K562 (cell line): ENCODE data around the gene GPHN. TPM values are rescaled to one million over a fixed set of nuclear protein-coding genes. Genes with fewer than 3 reads are reported as not detected.

Experiments used
- ATAC-seq: fragments of 200-7000 bp; cut with Tn5 transposase; 3 replicates; pipeline ENCODE4 v1.9.1; 2020; ENCODE audit warnings: moderate library complexity
- BruUV-seq: library from RNA; stranded (reverse); fragments of 400-500 nt; replicated peaks from 2 replicates; lab custom pipeline; 2021; lab: Mats Ljungman, UMichigan
- CTCF ChIA-PET: fragments of 300-600 bp; formaldehyde crosslinking; extraction: SDS; loops from one replicate; lab custom pipeline; 2021; ENCODE audit warnings: low intra/inter-chr PET ratio; lab: Yijun Ruan, JAX
- POLR2A ChIA-PET: fragments of 300-600, 350-650 bp; sonication (Branson Sonifier 250); formaldehyde crosslinking; extraction: SDS; loops from one replicate; lab custom pipeline; 2021; ENCODE audit warnings: antibody characterized with exemption, inconsistent platforms; lab: Yijun Ruan, JAX
- DNase-seq, 4 experiments: peaks; one replicate each; pipeline versions ENCODE4 v3.0.0 to v3.0.0-alpha.2; 2011 to 2018; ENCODE audit warnings: low spot score in 3 of 4, mixed read lengths in 3 of 4; ENCODE audit errors: extremely low read depth in 1 of 4
- FAIRE-seq: peaks from 2 replicates; lab custom pipeline; 2011; peaks lifted over from hg19 to GRCh38; lab: Jason Lieb, UNC
- H2AFZ ChIP-seq: 2 replicates; pipeline ENCODE4 v1.6.0; 2011; ENCODE audit warnings: low read depth, low read length, control low read depth, inconsistent platforms
- H3K27ac ChIP-seq: fragments of 200-600 bp; 3 replicates; pipeline ENCODE4 v1.8.0; 2011; ENCODE audit warnings: low read depth, mild to moderate bottlenecking, control low read depth, inconsistent platforms, low read length, moderate library complexity, mixed read lengths; ENCODE audit errors: extremely low read depth
- H3K27me3 ChIP-seq, 2 experiments: fragments of 300-600 bp in 1 of 2; 2 replicates in 1 of 2; 3 replicates in 1 of 2; pipeline versions ENCODE4 v1.6.0 to v1.8.0; 2011; ENCODE audit warnings: inconsistent platforms in 2 of 2, low read length in 2 of 2, mild to moderate bottlenecking in 1 of 2, mixed read lengths in 1 of 2, moderate library complexity in 1 of 2; ENCODE audit not compliant: control insufficient read depth in 2 of 2, insufficient read depth in 2 of 2
- H3K36me3 ChIP-seq: fragments of 300-600 bp; 3 replicates; pipeline ENCODE4 v1.8.0; 2011; ENCODE audit warnings: mild to moderate bottlenecking, low read length, inconsistent platforms; ENCODE audit not compliant: control insufficient read depth, insufficient read depth
- H3K4me1 ChIP-seq, 2 experiments: fragments of 200-600 bp in 1 of 2; replicated peaks in 1 of 2; 2 replicates in 1 of 2; 3 replicates in 1 of 2; pipeline versions ENCODE4 v1.5.1 to v1.8.0; 2011; ENCODE audit warnings: inconsistent platforms in 2 of 2, low read length in 2 of 2, mild to moderate bottlenecking in 1 of 2, mixed read lengths in 1 of 2, moderate library complexity in 1 of 2; ENCODE audit not compliant: control insufficient read depth in 2 of 2, insufficient read depth in 2 of 2
- H3K4me2 ChIP-seq: 2 replicates; pipeline ENCODE4 v1.6.1; 2011; ENCODE audit warnings: low read length, control low read depth, inconsistent platforms, mixed read lengths; ENCODE audit not compliant: insufficient read depth
- H3K4me3 ChIP-seq: fragments of 200-600 bp; sonication (generic), shearing (Covaris generic); 2 replicates; pipeline ENCODE4 v1.5.1; 2016; ENCODE audit warnings: control low read depth, inconsistent platforms
- H3K79me2 ChIP-seq: fragments of 200-600 bp; 3 replicates; pipeline ENCODE4 v1.8.0; 2011; ENCODE audit warnings: low read length, inconsistent platforms; ENCODE audit not compliant: control insufficient read depth, insufficient read depth
- H3K9ac ChIP-seq, 2 experiments: 2 replicates each; pipeline versions ENCODE4 v1.6.0 to v1.6.1; 2011; ENCODE audit warnings: low read depth in 2 of 2, low read length in 2 of 2, control low read depth in 1 of 2, inconsistent platforms in 1 of 2, mild to moderate bottlenecking in 1 of 2, mixed read lengths in 1 of 2; ENCODE audit not compliant: insufficient read depth in 1 of 2
- H3K9me1 ChIP-seq: one replicate; pipeline ENCODE4 v1.6.0; 2011; ENCODE audit warnings: inconsistent platforms, mild to moderate bottlenecking, low read length, moderate library complexity; ENCODE audit not compliant: control insufficient read depth, insufficient read depth
- H3K9me3 ChIP-seq: replicated peaks from 2 replicates; pipeline ENCODE4 v1.5.1; 2011; ENCODE audit warnings: low read depth, low read length, inconsistent platforms; ENCODE audit not compliant: control insufficient read depth, insufficient read depth
- H4K20me1 ChIP-seq: replicated peaks from 2 replicates; pipeline ENCODE4 v1.6.1; 2011; ENCODE audit warnings: low read length, inconsistent platforms, mixed read lengths; ENCODE audit not compliant: control insufficient read depth, insufficient read depth
- GABPB2 ChIP-seq: fragments of 250-450 bp; sonication (Bioruptor Pico); conservative IDR thresholded peaks from 2 replicates; pipeline ENCODE4 v1.5.1; 2021; ENCODE audit warnings: mild to moderate bottlenecking
- HNRNPLL ChIP-seq: fragments of 200-400 bp; formaldehyde crosslinking; IDR thresholded peaks from 2 replicates; pipeline ENCODE4 v1.6.1; 2017; ENCODE audit warnings: low read length, low read depth, mild to moderate bottlenecking; ENCODE audit not compliant: poor library complexity, severe bottlenecking
- WGBS: fragments of 100-300 bp; shearing (Covaris generic); methylation state at CpG from one replicate; pipeline ENCODE4 v1.1.6; 2016; ENCODE audit warnings: low coverage, mixed read lengths; ENCODE audit not compliant: insufficient coverage; ENCODE audit errors: missing lambda C conversion rate; 5-methylcytosine and 5-hydroxymethylcytosine counted together
- in situ Hi-C: fragments of 300-500 bp; cut with MboI; formaldehyde crosslinking; loops from 4 replicates; pipeline ENCODE4 v1.15.0; 2018; ENCODE audit warnings: inconsistent platforms, mixed read lengths
- intact Hi-C: fragments of 100-400 bp; cut with micrococcal nuclease; formaldehyde crosslinking; loops from 2 replicates; pipeline ENCODE4 v1.14.2; 2022
- polyA plus RNA-seq, 8 experiments: library from polyadenylated mRNA; depleted of rRNA in 4 of 8; stranded (reverse) in 5 of 8; unstranded in 3 of 8; fragments of >200 nt; fragmentation: Nextera tagmentation in 2 of 8; fragmentation: Illumina TruSeq in 1 of 8; extraction: Ambion mirVana in 2 of 8; extraction: Trizol in 1 of 8; gene quantifications; 2 replicates each; pipeline versions ENCODE4 v1.2.1 to v1.2.3, GENCODE V29; 2011 to 2014; ENCODE audit warnings: inconsistent platforms in 1 of 8, missing spikeins in 1 of 8
- total RNA-seq, 7 experiments: library from RNA; depleted of rRNA in 6 of 7; stranded (reverse); fragments of >200 nt in 6 of 7; fragmentation: Illumina TruSeq in 2 of 7; extraction: Trizol in 2 of 7; gene quantifications; 2 replicates each; pipeline versions ENCODE4 v1.2.1 to v1.2.3, GENCODE V29; 2011 to 2021; ENCODE audit warnings: low replicate concordance in 1 of 7
- TF ChIP-seq, protein P1 (sequence below), 2 experiments: fragments of 450-650 bp; conservative IDR thresholded peaks; 2 replicates each; pipeline ENCODE4 v1.6.1; 2017; ENCODE audit warnings: mild to moderate bottlenecking in 2 of 2, moderate library complexity in 2 of 2

GPHN gene
- total and polyA plus RNA-seq, 9 of the 15 experiments (the other 6 are each of a cell fraction or from before 2014, with no cell fraction given) = 5.9 to 16.0 (median 11.4) TPM

DNA sequence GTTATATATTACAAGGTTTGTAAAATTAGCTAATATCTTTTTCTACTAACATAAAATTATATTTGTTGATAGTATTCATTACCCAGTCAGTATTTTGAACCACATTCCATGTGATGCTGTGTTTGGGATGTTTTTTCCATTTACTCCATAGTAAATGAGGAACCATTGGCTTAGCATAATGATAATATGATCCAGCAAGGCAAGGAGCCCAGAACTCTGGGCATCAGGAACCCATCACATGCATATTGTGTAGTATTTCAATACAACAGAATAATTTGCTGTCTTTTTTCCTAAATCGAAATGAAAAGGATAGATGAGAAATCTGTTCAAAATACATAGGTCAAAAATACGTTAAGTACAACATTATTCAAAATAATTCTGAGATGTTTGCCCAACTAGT, 632.6 kb downstream of the GPHN start:
- Histone ChIP-seq H3K79me2 (no peaks in the 10 kb centered on the region), H4K20me1 (no peaks in the 10 kb centered on the region), H3K4me2 (no peak overlapping the region), H3K4me1 (no peaks in the 10 kb centered on the region), H3K9me1 (no peaks in the 10 kb centered on the region), H3K9me3 (no peaks in the 10 kb centered on the region), H3K4me3 (no peak overlapping the region), H3K27me3 (no peaks in the 10 kb centered on the region), H3K9ac (no peak overlapping the region), H3K36me3 (no peaks in the 10 kb centered on the region), H3K27ac (no peak overlapping the region), H2AFZ (no peak overlapping the region)
- 19% methylated on average over 2 of the region's 2 CpGs for WGBS
- in situ Hi-C loops (no loop called here), intact Hi-C loops (no loop called here)
- FAIRE-seq = no peak
- POLR2A ChIA-PET = interaction anchor here (0.7 kb wide), 1 partner anchor 10 kb away, joined by 3 read pairs; no protein-coding TSS in a partner anchor
- no TSS peak for BruUV-seq
- no peak for ATAC-seq
- TF ChIP-seq GABPB2 (CRISPR knock-in tag) (no peak), HNRNPLL (no peak)
- TF ChIP-seq, protein P1, sequence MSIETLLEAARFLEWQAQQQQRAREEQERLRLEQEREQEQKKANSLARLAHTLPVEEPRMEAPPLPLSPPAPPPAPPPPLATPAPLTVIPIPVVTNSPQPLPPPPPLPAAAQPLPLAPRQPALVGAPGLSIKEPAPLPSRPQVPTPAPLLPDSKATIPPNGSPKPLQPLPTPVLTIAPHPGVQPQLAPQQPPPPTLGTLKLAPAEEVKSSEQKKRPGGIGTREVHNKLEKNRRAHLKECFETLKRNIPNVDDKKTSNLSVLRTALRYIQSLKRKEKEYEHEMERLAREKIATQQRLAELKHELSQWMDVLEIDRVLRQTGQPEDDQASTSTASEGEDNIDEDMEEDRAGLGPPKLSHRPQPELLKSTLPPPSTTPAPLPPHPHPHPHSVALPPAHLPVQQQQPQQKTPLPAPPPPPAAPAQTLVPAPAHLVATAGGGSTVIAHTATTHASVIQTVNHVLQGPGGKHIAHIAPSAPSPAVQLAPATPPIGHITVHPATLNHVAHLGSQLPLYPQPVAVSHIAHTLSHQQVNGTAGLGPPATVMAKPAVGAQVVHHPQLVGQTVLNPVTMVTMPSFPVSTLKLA (conservative IDR thresholded peaks at IDR 0.05) = no peak
- no peak for DNase-seq
- CTCF ChIA-PET = no interaction called here
